A549 (cell line): ENCODE data around the gene GRAMD2B. TPM values are rescaled to one million over a fixed set of nuclear protein-coding genes. Genes with fewer than 3 reads are reported as not detected.

Experiments
- ATAC-seq, 2 experiments: fragments of 200-7000 bp in 1 of 2; fragments of >200 bp in 1 of 2; cut with Nextera tagmentation in 1 of 2; cut with Tn5 transposase in 1 of 2; 3 replicates each; pipeline versions ENCODE4 v1.8.0 to v1.9.1; 2018 to 2020; ENCODE audit warnings: mild to moderate bottlenecking in 1 of 2, moderate library complexity in 1 of 2
- CTCF ChIA-PET: fragments of 300-600 bp; sonication (Branson Sonifier 250); formaldehyde crosslinking; extraction: SDS; loops from one replicate; lab custom pipeline; 2021; ENCODE audit warnings: antibody characterized with exemption, inconsistent platforms; lab: Yijun Ruan, JAX
- POLR2A ChIA-PET: fragments of 350-600 bp; formaldehyde crosslinking; extraction: SDS; loops from one replicate; lab custom pipeline; 2021; ENCODE audit warnings: antibody characterized with exemption, inconsistent platforms; lab: Yijun Ruan, JAX
- DNase-seq, 2 experiments: peaks; one replicate each; pipeline versions ENCODE4 v3.0.0 to v3.0.0-alpha.2; 2011 to 2016; ENCODE audit warnings: low read depth in 1 of 2, low spot score in 1 of 2
- FAIRE-seq: peaks from 2 replicates; lab custom pipeline; 2011; peaks lifted over from hg19 to GRCh38; lab: Jason Lieb, UNC
- H3K27ac ChIP-seq, 2 experiments: fragments of >200 bp; sonication (Bioruptor Twin); formaldehyde crosslinking; 3 replicates each; pipeline ENCODE4 v1.5.1; 2016 to 2017
- H3K4me1 ChIP-seq: fragments of >200 bp; sonication (Bioruptor Twin); formaldehyde crosslinking; 3 replicates; pipeline ENCODE4 v1.6.1; 2016
- H3K4me2 ChIP-seq: fragments of >200 bp; sonication (Bioruptor Twin); formaldehyde crosslinking; 3 replicates; pipeline ENCODE4 v1.6.1; 2016
- H3K4me3 ChIP-seq: fragments of >200 bp; sonication (Bioruptor Twin); formaldehyde crosslinking; 3 replicates; pipeline ENCODE4 v1.5.1; 2016
- H3K9me3 ChIP-seq: fragments of >200 bp; sonication (Bioruptor Twin); formaldehyde crosslinking; 3 replicates; pipeline ENCODE4 v1.6.1; 2016
- CBX2 ChIP-seq: fragments of 200-600 bp; sonication (generic); IDR thresholded peaks from 2 replicates; pipeline ENCODE4 v1.6.1; 2016; ENCODE audit warnings: low read depth, mild to moderate bottlenecking, borderline replicate concordance
- CEBPB ChIP-seq, 2 experiments: fragments of >200 bp in 1 of 2; sonication (Bioruptor Twin) in 1 of 2; formaldehyde crosslinking in 1 of 2; IDR thresholded peaks; 2 replicates each; pipeline ENCODE4 v1.6.1; 2012 to 2016
- CHD2 ChIP-seq: fragments of 150-350 bp; IDR thresholded peaks from 2 replicates; pipeline ENCODE4 v1.6.1; 2014; ENCODE audit warnings: low read length; ENCODE audit not compliant: partially characterized antibody
- EHF ChIP-seq: fragments of 250-450 bp; sonication (Bioruptor Pico); IDR thresholded peaks from 2 replicates; pipeline ENCODE4 v1.5.0; 2020; ENCODE audit warnings: mild to moderate bottlenecking
- EHMT2 ChIP-seq: fragments of 200-600 bp; sonication (generic); IDR thresholded peaks from 2 replicates; pipeline ENCODE4 v1.6.1; 2016; ENCODE audit warnings: antibody characterized with exemption, low read depth, mild to moderate bottlenecking, moderate library complexity
- FOXS1 ChIP-seq: fragments of 250-450 bp; sonication (Bioruptor Pico); IDR thresholded peaks from 2 replicates; pipeline ENCODE4 v1.5.0; 2020; ENCODE audit warnings: mild to moderate bottlenecking, moderate library complexity
- HOXA7 ChIP-seq: fragments of 250-450 bp; sonication (Bioruptor Pico); IDR thresholded peaks from 2 replicates; pipeline ENCODE4 v1.5.0; 2020; ENCODE audit warnings: mild to moderate bottlenecking, moderate library complexity
- JUN ChIP-seq, 2 experiments: fragments of >200 bp; sonication (Bioruptor Twin); formaldehyde crosslinking; IDR thresholded peaks; 2 replicates in 1 of 2; 3 replicates in 1 of 2; pipeline ENCODE4 v1.6.1; 2016 to 2017
- KDM5A ChIP-seq: fragments of 200-600 bp; sonication (generic); IDR thresholded peaks from 2 replicates; pipeline ENCODE4 v1.6.1; 2016; ENCODE audit warnings: antibody characterized with exemption, mild to moderate bottlenecking
- MAFK ChIP-seq: fragments of 450-650 bp; IDR thresholded peaks from 2 replicates; pipeline ENCODE4 v1.6.1; 2014; ENCODE audit not compliant: partially characterized antibody
- MAZ ChIP-seq: fragments of 150-350 bp; IDR thresholded peaks from 2 replicates; pipeline ENCODE4 v1.6.1; 2014; ENCODE audit warnings: antibody characterized with exemption, low read depth, low read length, borderline replicate concordance
- MYC ChIP-seq: IDR thresholded peaks from 2 replicates; pipeline ENCODE4 v1.6.1; 2012; ENCODE audit warnings: mild to moderate bottlenecking, inconsistent platforms, low read length, improper control_type of control experiment, borderline replicate concordance
- NFE2L2 ChIP-seq: fragments of 150-350 bp; conservative IDR thresholded peaks from 2 replicates; pipeline ENCODE4 v1.6.1; 2014; ENCODE audit warnings: low read length
- NPAS2 ChIP-seq: fragments of 250-450 bp; sonication (Bioruptor Pico); IDR thresholded peaks from 2 replicates; pipeline ENCODE4 v1.8.0; 2022; ENCODE audit warnings: mild to moderate bottlenecking, moderate library complexity, borderline replicate concordance
- PHF8 ChIP-seq: fragments of 200-600 bp; sonication (generic); IDR thresholded peaks from 2 replicates; pipeline ENCODE4 v1.6.1; 2016; ENCODE audit warnings: low read depth, mild to moderate bottlenecking, antibody characterized with exemption, moderate library complexity, borderline replicate concordance
- RARB ChIP-seq: fragments of 250-450 bp; sonication (Bioruptor Pico); IDR thresholded peaks from 2 replicates; pipeline ENCODE4 v1.8.0; 2021; ENCODE audit warnings: mild to moderate bottlenecking, moderate library complexity
- RCOR1 ChIP-seq: fragments of 150-350 bp; IDR thresholded peaks from 2 replicates; pipeline ENCODE4 v1.6.1; 2014; ENCODE audit warnings: antibody characterized with exemption, low read length, low read depth
- RNF2 ChIP-seq: fragments of 200-600 bp; sonication (generic); IDR thresholded peaks from 2 replicates; pipeline ENCODE4 v1.6.1; 2016; ENCODE audit warnings: low read depth, mild to moderate bottlenecking, antibody characterized with exemption, moderate library complexity, borderline replicate concordance
- SMC3 ChIP-seq: fragments of >200 bp; sonication (Bioruptor Twin); formaldehyde crosslinking; IDR thresholded peaks from 3 replicates; pipeline ENCODE4 v1.6.1; 2018; ENCODE audit warnings: inconsistent platforms
- TFCP2L1 ChIP-seq: fragments of 250-450 bp; sonication (Bioruptor Pico); IDR thresholded peaks from 2 replicates; pipeline ENCODE4 v1.5.0; 2021; ENCODE audit warnings: mild to moderate bottlenecking
- ZFP36 ChIP-seq: fragments of 450-650 bp; IDR thresholded peaks from 2 replicates; pipeline ENCODE4 v1.6.1; 2014; ENCODE audit warnings: borderline replicate concordance; ENCODE audit not compliant: partially characterized antibody
- WGBS: methylation state at CpG from one replicate; pipeline ENCODE4 v1.1.6; 2017; ENCODE audit errors: missing lambda C conversion rate; 5-methylcytosine and 5-hydroxymethylcytosine counted together
- polyA plus RNA-seq, 4 experiments: library from polyadenylated mRNA; depleted of rRNA in 3 of 4; stranded (reverse); fragments of >200 nt; fragmentation: RNase III in 1 of 4; extraction: RNeasy Plus Mini Kit Qiagen cat#74134 plus additional on column Dnase treatment in 1 of 4; gene quantifications; 2 replicates in 3 of 4; 3 replicates in 1 of 4; pipeline ENCODE4 v1.2.3, GENCODE V29; 2011 to 2017
- TF ChIP-seq, protein P1 (sequence below): fragments of 250-450 bp; sonication (Bioruptor Pico); IDR thresholded peaks from 2 replicates; pipeline ENCODE4 v1.5.0; 2021; ENCODE audit warnings: mild to moderate bottlenecking, moderate library complexity, borderline replicate concordance
- TF ChIP-seq, protein P2 (sequence below): fragments of 250-450 bp; sonication (Bioruptor Pico); IDR thresholded peaks from 2 replicates; pipeline ENCODE4 v1.5.0; 2020; ENCODE audit warnings: low read depth, mild to moderate bottlenecking, moderate library complexity

GRAMD2B gene
- polyA plus RNA-seq, 2 of the 4 experiments (the other 2 are of a cell fraction), result 1.0 to 1.2 TPM

DNA sequence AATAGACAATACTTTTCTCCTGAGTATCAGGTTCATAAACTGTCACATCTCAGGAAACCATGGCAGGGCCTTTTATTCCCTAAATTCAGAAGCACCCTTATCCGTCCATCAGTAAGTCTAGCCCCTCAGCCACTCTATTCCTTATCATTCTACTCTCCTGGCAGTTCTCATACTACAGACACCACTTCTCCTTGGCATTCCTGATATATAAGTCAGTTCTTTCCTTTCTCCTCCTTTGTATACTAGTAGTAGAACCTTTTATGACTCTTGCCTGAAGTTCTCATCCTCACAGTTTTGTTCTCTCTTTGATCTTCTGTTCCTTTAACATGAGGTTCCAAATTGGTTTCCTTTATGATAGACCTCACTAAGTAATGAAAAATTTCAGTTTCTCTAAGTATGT is 29.3 kb downstream of the GRAMD2B start (continued):
- TF ChIP-seq ZFP36 (no peak), MAFK (no peak), MYC (no peak), RARB (CRISPR knock-in tag) (no peak), FOXS1 (CRISPR knock-in tag) (no peak), SMC3 (no peak), CHD2 (no peak), RNF2 (no peak)

DNA sequence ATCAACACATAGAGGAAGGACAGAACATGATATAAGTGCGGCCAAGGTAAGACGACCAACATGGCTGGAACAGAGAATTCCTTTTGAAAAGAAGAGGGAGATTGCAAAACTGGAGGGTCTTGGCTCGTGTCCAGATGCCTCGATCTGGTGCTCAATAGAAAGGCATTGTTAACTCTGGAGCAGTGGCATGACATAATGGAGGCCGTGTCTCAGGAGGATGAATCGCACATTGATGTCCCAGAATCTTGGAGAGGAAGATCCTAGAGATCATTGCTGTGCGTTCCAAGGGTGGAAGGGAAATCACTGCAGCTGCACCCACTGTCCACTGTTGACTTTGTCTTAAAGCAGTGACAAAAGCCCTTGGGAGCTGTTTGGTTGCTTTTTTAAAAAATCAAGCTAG is 30.9 kb downstream of the GRAMD2B start:
- 51% methylated on average over 7 of the region's 7 CpGs for WGBS
- ATAC-seq (no peak), FAIRE-seq (no peak), DNase-seq (no peak)
- Histone ChIP-seq H3K9me3 (no peaks in the 10 kb centered on the region), H3K4me2 (no peak overlapping the region), H3K4me3 (no peak overlapping the region), H3K4me1 (no peaks in the 10 kb centered on the region), H3K27ac (no peak overlapping the region)
- POLR2A ChIA-PET, result no interaction called here
- TF ChIP-seq, protein P1, sequence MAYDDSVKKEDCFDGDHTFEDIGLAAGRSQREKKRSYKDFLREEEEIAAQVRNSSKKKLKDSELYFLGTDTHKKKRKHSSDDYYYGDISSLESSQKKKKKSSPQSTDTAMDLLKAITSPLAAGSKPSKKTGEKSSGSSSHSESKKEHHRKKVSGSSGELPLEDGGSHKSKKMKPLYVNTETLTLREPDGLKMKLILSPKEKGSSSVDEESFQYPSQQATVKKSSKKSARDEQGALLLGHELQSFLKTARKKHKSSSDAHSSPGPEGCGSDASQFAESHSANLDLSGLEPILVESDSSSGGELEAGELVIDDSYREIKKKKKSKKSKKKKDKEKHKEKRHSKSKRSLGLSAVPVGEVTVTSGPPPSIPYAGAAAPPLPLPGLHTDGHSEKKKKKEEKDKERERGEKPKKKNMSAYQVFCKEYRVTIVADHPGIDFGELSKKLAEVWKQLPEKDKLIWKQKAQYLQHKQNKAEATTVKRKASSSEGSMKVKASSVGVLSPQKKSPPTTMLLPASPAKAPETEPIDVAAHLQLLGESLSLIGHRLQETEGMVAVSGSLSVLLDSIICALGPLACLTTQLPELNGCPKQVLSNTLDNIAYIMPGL, result no peak
- no peak for TF ChIP-seq MAZ
- no peak for TF ChIP-seq CEBPB (IDR thresholded peaks at IDR 0.05)
- no peak for TF ChIP-seq JUN (IDR thresholded peaks at IDR 0.05)
- TF ChIP-seq, protein P2, sequence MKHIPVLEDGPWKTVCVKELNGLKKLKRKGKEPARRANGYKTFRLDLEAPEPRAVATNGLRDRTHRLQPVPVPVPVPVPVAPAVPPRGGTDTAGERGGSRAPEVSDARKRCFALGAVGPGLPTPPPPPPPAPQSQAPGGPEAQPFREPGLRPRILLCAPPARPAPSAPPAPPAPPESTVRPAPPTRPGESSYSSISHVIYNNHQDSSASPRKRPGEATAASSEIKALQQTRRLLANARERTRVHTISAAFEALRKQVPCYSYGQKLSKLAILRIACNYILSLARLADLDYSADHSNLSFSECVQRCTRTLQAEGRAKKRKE, result no peak
- no peak for TF ChIP-seq RCOR1
- TF ChIP-seq EHMT2, result no peak
- TF ChIP-seq TFCP2L1 (CRISPR knock-in tag), result no peak
- TF ChIP-seq KDM5A, result no peak
- TF ChIP-seq HOXA7 (CRISPR knock-in tag), result no peak
- TF ChIP-seq PHF8, result no peak
- no peak for TF ChIP-seq MYC
- TF ChIP-seq EHF (CRISPR knock-in tag), result no peak
- no peak for TF ChIP-seq NFE2L2
- no peak for TF ChIP-seq CBX2
- CTCF ChIA-PET, result no interaction called here

DNA sequence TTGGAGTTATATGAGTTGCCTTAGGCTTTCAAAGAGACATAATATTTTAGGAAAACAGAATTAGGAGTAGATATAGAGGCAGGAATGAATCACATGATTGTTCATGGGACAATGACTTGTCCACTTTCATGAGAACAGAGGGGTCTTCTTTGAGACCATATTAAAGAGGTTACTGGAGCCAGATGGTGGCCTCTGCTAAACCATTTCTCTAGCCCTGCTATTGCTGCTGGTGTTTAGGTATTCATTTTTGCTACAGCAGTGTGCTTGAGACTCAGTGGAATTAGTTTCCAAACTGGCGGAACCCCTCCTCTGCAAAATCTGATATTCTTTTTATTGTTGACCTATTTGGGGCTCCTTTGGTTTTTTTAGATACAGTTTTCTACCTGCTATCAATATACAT is 31.3 kb downstream of the GRAMD2B start:
- no peaks in the 10 kb centered on the region for H3K9me3 ChIP-seq
- no peak overlapping the region for H3K4me2 ChIP-seq
- no peaks in the 10 kb centered on the region for H3K4me1 ChIP-seq
- WGBS, result 91% methylated on average over 1 of the region's 1 CpG
- ChIA-PET POLR2A (no interaction called here), CTCF (no interaction called here)
- no peak overlapping the region for H3K4me3 ChIP-seq
- no peak for FAIRE-seq
- no peak for DNase-seq
- ATAC-seq, result no peak
- H3K27ac ChIP-seq, result no peak overlapping the region
- no peak for TF ChIP-seq NPAS2 (CRISPR knock-in tag)
- TF ChIP-seq RARB (CRISPR knock-in tag), result no peak
- no peak for TF ChIP-seq CEBPB (IDR thresholded peaks at IDR 0.05)
- TF ChIP-seq MAFK, result no peak
